ENCODE results near the gene GGCX. TPM values are rescaled to one million over a fixed set of nuclear protein-coding genes. Genes with fewer than 3 reads are reported as not detected.

Gene GGCX
- total and polyA plus RNA-seq, 9 of the 15 experiments (the other 6 are each of a cell fraction or from before 2014, with no cell fraction given): 14.4 to 47.1 (median 28.1) TPM

DNA sequence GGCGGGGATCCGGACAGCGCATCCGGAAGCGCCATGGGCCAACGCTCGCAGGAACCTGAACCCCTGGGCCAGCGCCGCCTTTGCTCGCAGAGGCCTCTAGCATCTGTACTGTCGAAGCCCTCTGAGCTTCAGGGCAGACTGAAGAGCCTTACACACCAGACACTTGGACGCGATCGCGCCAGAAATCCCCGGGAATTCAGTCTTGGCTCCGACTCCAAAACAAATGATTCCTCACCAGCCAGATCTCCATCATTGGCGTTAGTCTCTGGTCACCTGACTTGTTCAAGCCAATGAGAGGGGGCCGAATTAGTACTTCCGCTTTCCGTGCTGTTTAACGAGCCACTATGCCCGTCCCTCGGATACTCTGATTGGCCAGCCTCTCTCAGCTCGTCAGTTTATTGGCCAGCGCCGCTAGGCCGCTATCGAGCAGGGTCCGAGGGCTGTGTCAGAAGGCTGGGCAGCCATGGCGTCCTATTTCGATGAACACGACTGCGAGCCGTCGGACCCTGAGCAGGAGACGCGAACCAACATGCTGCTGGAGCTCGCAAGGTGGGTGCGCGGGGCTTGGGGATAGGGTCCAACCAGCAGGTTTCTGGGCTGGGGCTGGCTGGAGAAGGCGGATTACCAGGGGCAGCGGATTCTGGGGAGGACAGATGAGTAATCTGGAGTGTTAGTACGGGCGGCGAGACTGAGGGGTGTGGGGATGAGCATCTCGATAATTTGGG lies 34.2 kb upstream of the GGCX start, which contains the start of gene RNF181 (continued):
- TF ChIP-seq, protein P1, sequence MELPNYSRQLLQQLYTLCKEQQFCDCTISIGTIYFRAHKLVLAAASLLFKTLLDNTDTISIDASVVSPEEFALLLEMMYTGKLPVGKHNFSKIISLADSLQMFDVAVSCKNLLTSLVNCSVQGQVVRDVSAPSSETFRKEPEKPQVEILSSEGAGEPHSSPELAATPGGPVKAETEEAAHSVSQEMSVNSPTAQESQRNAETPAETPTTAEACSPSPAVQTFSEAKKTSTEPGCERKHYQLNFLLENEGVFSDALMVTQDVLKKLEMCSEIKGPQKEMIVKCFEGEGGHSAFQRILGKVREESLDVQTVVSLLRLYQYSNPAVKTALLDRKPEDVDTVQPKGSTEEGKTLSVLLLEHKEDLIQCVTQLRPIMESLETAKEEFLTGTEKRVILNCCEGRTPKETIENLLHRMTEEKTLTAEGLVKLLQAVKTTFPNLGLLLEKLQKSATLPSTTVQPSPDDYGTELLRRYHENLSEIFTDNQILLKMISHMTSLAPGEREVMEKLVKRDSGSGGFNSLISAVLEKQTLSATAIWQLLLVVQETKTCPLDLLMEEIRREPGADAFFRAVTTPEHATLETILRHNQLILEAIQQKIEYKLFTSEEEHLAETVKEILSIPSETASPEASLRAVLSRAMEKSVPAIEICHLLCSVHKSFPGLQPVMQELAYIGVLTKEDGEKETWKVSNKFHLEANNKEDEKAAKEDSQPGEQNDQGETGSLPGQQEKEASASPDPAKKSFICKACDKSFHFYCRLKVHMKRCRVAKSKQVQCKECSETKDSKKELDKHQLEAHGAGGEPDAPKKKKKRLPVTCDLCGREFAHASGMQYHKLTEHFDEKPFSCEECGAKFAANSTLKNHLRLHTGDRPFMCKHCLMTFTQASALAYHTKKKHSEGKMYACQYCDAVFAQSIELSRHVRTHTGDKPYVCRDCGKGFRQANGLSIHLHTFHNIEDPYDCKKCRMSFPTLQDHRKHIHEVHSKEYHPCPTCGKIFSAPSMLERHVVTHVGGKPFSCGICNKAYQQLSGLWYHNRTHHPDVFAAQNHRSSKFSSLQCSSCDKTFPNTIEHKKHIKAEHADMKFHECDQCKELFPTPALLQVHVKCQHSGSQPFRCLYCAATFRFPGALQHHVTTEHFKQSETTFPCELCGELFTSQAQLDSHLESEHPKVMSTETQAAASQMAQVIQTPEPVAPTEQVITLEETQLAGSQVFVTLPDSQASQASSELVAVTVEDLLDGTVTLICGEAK (IDR thresholded peaks at IDR 0.05): peak; percentile 31; the same call in 1 of the 2 replicates
- TF ChIP-seq, protein P1 (CRISPR knock-in tag; IDR thresholded peaks at IDR 0.05): no peak
- no peak for TF ChIP-seq PTTG1 (tag; IDR thresholded peaks at IDR 0.05; ENCODE audit: low read depth)
- TF ChIP-seq, protein P2, sequence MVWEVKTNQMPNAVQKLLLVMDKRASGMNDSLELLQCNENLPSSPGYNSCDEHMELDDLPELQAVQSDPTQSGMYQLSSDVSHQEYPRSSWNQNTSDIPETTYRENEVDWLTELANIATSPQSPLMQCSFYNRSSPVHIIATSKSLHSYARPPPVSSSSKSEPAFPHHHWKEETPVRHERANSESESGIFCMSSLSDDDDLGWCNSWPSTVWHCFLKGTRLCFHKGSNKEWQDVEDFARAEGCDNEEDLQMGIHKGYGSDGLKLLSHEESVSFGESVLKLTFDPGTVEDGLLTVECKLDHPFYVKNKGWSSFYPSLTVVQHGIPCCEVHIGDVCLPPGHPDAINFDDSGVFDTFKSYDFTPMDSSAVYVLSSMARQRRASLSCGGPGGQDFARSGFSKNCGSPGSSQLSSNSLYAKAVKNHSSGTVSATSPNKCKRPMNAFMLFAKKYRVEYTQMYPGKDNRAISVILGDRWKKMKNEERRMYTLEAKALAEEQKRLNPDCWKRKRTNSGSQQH (CRISPR knock-in tag; IDR thresholded peaks at IDR 0.05): peak; percentile 71; the same call in 1 of the 2 replicates
- TF ChIP-seq, protein P3, sequence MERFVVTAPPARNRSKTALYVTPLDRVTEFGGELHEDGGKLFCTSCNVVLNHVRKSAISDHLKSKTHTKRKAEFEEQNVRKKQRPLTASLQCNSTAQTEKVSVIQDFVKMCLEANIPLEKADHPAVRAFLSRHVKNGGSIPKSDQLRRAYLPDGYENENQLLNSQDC (CRISPR knock-in tag; IDR thresholded peaks at IDR 0.05): no peak
- no peak for TF ChIP-seq PURB (CRISPR knock-in tag; IDR thresholded peaks at IDR 0.05; ENCODE audit: low read depth)
- TF ChIP-seq SREBF2 (CRISPR knock-in tag; IDR thresholded peaks at IDR 0.05): 0 out of 2 replicates have a peak, but pooled peaks have one; percentile 51
- no peak for TF ChIP-seq SMARCA5 (IDR thresholded peaks at IDR 0.05)
- TF ChIP-seq RBM17 (IDR thresholded peaks at IDR 0.05; ENCODE audit: borderline replicate concordance, low read depth, low read length): no peak
- TF ChIP-seq KDM1A (IDR thresholded peaks at IDR 0.05): no peak
- no peak for TF ChIP-seq POU5F1 (IDR thresholded peaks at IDR 0.05; ENCODE audit: borderline replicate concordance, low read depth, low read length, partially characterized antibody)
- no peak for TF ChIP-seq XRCC4 (IDR thresholded peaks at IDR 0.05; ENCODE audit: extremely low read depth, insufficient read depth, insufficient read length)
- TF ChIP-seq MAZ (CRISPR knock-in tag; conservative IDR thresholded peaks at IDR 0.05 in 1 of 2, IDR thresholded peaks at IDR 0.05 in 1 of 2): peak; percentile 58 to 65
- TF ChIP-seq, protein P4, sequence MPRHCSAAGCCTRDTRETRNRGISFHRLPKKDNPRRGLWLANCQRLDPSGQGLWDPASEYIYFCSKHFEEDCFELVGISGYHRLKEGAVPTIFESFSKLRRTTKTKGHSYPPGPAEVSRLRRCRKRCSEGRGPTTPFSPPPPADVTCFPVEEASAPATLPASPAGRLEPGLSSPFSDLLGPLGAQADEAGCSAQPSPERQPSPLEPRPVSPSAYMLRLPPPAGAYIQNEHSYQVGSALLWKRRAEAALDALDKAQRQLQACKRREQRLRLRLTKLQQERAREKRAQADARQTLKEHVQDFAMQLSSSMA (CRISPR knock-in tag; IDR thresholded peaks at IDR 0.05): no peak
- peak; percentile 51 for TF ChIP-seq NFIC (IDR thresholded peaks at IDR 0.05)
- TF ChIP-seq ZNF184 (CRISPR knock-in tag; IDR thresholded peaks at IDR 0.05): no peak
- TF ChIP-seq ZKSCAN1 (IDR thresholded peaks at IDR 0.05; ENCODE audit: low read depth, low read length): no peak

All from K562 (cell line).